OCI-LY3 (cell line): ENCODE measurements around the gene NR3C2.
A peak's percentile ranks its signal among the peaks of the same experiment; 100 is the strongest.

ENCODE experiments used
- H2AFZ ChIP-seq: fragments of 200-600, 300-600 bp; shearing (Covaris generic); 2 replicates; pipeline ENCODE4 v1.6.0; 2014; ENCODE audit warnings: antibody characterized with exemption, low read depth, low read length
- H3K27ac ChIP-seq: fragments of 200-600, 300-600 bp; sonication (generic); 2 replicates; pipeline ENCODE4 v1.5.1; 2014; ENCODE audit warnings: mild to moderate bottlenecking, low read length, moderate library complexity, mixed read lengths
- H3K27me3 ChIP-seq: fragments of 200-600, 300-600 bp; sonication (generic); 2 replicates; pipeline ENCODE4 v1.6.1; 2014; ENCODE audit warnings: low read depth, low read length, mixed read lengths
- H3K36me3 ChIP-seq: fragments of 200-600, 300-600 bp; sonication (generic); replicated peaks from 2 replicates; pipeline ENCODE3; 2014; ENCODE audit warnings: low read depth, low read length, mixed read lengths
- H3K4me1 ChIP-seq: fragments of 300-600, 200-600 bp; sonication (generic); 2 replicates; pipeline ENCODE4 v1.6.1; 2014; ENCODE audit warnings: low read length, mixed read lengths
- H3K4me2 ChIP-seq: fragments of 200-600, 300-600 bp; sonication (generic); 2 replicates; pipeline ENCODE4 v1.6.1; 2014; ENCODE audit warnings: low read length, mixed read lengths
- H3K4me3 ChIP-seq: fragments of 300-600, 200-600 bp; sonication (generic); 2 replicates; pipeline ENCODE4 v1.5.1; 2014; ENCODE audit warnings: antibody characterized with exemption, mild to moderate bottlenecking, low read length, moderate library complexity
- H3K79me2 ChIP-seq: fragments of 300-600, 200-600 bp; shearing (Covaris generic); 2 replicates; pipeline ENCODE4 v1.6.1; 2014; ENCODE audit warnings: mild to moderate bottlenecking, low read length, mixed read lengths
- H3K9ac ChIP-seq: fragments of 300-600, 200-600 bp; shearing (Covaris generic); 2 replicates; pipeline ENCODE4 v1.6.0; 2014; ENCODE audit warnings: mild to moderate bottlenecking, low read length, moderate library complexity
- H3K9me3 ChIP-seq: fragments of 200-600, 300-600 bp; shearing (Covaris generic); 2 replicates; pipeline ENCODE4 v1.6.1; 2014; ENCODE audit warnings: low read length, mixed read lengths; ENCODE audit not compliant: insufficient read depth
- H4K20me1 ChIP-seq: fragments of 200-600, 300-600 bp; sonication (generic); 2 replicates; pipeline ENCODE4 v1.6.1; 2016; ENCODE audit warnings: low read length, mixed read lengths; ENCODE audit not compliant: insufficient read depth
- EZH2phosphoT487 ChIP-seq: fragments of 200-600 bp; shearing (Covaris generic); IDR thresholded peaks from 2 replicates; pipeline ENCODE4 v1.6.1; 2018; ENCODE audit warnings: antibody characterized with exemption, mixed run types, low read depth
- TF ChIP-seq, protein P1 (sequence below): fragments of 200-600, 300-600 bp; sonication (generic); IDR thresholded peaks from 2 replicates; pipeline ENCODE4 v1.5.1; 2014; ENCODE audit warnings: antibody characterized with exemption, low read length, low read depth

NR3C2 gene

DNA sequence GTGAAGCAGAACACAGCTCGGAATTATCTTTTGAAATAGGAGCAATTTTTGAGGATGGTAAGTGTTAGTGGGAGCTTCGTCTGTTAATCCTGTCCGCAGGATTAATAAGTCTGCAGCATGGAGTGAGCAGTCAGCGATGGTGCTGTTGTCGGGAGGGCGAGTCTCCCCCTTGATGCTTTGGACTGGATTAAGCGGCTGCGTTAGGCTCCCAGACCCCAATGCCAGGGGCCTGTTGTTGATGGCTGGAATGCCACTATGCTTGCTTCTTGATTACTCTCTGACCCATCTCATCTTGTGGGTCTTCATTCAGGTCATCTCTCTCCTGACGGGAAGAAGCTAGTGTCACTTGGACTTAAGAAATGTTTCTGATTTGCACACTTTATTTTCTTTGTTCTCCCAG is 377.8 kb downstream of the NR3C2 start:
- Histone ChIP-seq H3K9ac (no peak overlapping the region), H3K27me3 (no peaks in the 10 kb centered on the region), H2AFZ (no peak overlapping the region), H3K9me3 (no peaks in the 10 kb centered on the region), H3K4me2 (no peak overlapping the region), H3K36me3 (no peaks in the 10 kb centered on the region), H4K20me1 (peaks cover 3% of the 10 kb centered on the region; the same call in 1 of the 2 replicates), H3K4me1 (peaks cover 17% of the 10 kb centered on the region), H3K4me3 (no peak overlapping the region), H3K27ac (no peak overlapping the region), H3K79me2 (no peaks in the 10 kb centered on the region)
- TF ChIP-seq EZH2phosphoT487: no peak
- TF ChIP-seq, protein P1, sequence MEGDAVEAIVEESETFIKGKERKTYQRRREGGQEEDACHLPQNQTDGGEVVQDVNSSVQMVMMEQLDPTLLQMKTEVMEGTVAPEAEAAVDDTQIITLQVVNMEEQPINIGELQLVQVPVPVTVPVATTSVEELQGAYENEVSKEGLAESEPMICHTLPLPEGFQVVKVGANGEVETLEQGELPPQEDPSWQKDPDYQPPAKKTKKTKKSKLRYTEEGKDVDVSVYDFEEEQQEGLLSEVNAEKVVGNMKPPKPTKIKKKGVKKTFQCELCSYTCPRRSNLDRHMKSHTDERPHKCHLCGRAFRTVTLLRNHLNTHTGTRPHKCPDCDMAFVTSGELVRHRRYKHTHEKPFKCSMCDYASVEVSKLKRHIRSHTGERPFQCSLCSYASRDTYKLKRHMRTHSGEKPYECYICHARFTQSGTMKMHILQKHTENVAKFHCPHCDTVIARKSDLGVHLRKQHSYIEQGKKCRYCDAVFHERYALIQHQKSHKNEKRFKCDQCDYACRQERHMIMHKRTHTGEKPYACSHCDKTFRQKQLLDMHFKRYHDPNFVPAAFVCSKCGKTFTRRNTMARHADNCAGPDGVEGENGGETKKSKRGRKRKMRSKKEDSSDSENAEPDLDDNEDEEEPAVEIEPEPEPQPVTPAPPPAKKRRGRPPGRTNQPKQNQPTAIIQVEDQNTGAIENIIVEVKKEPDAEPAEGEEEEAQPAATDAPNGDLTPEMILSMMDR: no peak

DNA sequence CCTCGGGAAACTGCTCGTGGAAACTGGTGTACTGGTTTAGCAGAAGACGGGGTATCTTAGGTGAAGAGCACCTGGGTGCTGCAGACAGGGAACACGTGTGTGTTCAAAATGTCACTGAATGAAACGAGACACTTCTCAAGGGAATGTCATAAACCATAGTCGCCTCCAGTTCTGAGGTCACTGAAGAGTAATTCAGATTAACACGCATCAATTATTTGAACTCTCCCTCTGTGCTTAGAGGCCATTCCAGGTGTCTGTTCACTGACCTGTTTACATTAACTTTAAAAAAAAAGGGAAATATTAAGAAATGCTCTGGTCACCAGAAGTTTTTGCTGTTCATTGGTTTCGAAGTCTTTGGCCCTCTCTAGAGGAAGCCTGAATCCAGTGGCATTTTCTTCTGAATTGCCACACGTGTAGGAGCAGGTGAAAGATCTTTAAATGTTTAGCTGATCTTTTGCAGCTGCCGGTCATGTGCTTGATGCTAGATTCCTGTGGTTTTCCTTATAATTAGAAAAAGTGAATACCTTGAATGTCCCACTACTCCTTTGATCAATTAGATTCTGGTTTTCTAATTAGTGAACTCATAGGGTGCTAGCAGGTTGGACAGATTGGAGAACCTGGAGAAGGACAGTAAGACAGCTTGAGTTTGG is 379.8 kb downstream of the NR3C2 start:
- Histone ChIP-seq H3K4me2 (no peak overlapping the region), H3K79me2 (no peaks in the 10 kb centered on the region), H3K9ac (no peak overlapping the region), H3K27me3 (no peaks in the 10 kb centered on the region), H2AFZ (no peak overlapping the region), H3K27ac (no peak overlapping the region), H3K4me3 (no peak overlapping the region), H3K9me3 (no peaks in the 10 kb centered on the region), H3K36me3 (no peaks in the 10 kb centered on the region), H3K4me1 (peaks cover 38% of the 10 kb centered on the region), H4K20me1 (peaks cover 8% of the 10 kb centered on the region; the same call in 1 of the 2 replicates)
- no peak for TF ChIP-seq EZH2phosphoT487
- TF ChIP-seq, protein P1: no peak

DNA sequence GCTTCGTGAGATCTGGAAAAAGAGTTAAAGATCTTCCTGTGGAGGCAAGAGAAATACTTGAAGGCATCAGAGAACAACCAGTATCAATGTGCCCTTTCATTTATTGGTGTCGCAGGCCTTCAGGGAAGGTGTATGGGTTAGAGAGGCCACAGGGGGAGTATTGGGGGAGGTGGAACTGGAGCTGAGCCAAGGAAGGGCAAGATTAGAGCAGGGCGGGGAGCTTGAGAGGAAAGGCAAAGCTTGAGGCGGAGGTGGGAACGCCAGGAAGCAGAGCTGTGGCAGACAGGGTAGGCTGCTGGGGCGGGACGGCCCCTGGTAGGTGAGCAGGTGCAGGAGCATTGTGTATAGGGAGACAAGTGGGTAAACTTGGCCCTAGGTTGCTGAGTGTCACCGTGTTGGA is 380.4 kb downstream of the NR3C2 start:
- Histone ChIP-seq H3K4me2 (no peak overlapping the region), H3K79me2 (no peaks in the 10 kb centered on the region), H4K20me1 (peaks cover 11% of the 10 kb centered on the region; the same call in 1 of the 2 replicates), H3K27me3 (no peaks in the 10 kb centered on the region), H2AFZ (no peak overlapping the region), H3K36me3 (no peaks in the 10 kb centered on the region), H3K27ac (no peak overlapping the region), H3K9ac (no peak overlapping the region), H3K4me3 (no peak overlapping the region), H3K9me3 (no peaks in the 10 kb centered on the region), H3K4me1 (peaks cover 44% of the 10 kb centered on the region)
- TF ChIP-seq, protein P1: no peak
- TF ChIP-seq EZH2phosphoT487: no peak

DNA sequence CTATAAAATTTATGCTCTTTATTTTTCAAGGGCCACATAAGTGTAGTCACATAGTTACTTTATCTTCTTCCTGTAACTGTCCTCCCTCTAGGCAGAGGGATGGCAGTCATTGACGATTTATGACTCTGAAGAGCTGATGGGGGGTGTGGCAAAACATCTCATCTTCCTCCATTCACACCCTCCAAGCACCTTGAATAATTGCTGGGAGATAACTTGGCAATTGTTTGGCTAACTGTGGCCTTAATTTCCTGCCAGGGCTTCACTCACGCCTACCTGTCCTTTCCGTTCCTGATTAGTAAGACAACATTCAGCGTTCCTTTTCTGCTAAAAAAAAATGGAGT is 381.1 kb downstream of the NR3C2 start:
- Histone ChIP-seq H4K20me1 (peaks cover 11% of the 10 kb centered on the region; the same call in 1 of the 2 replicates), H3K27ac (no peak overlapping the region), H3K4me1 (peaks cover 51% of the 10 kb centered on the region), H3K79me2 (no peaks in the 10 kb centered on the region), H2AFZ (no peak overlapping the region), H3K27me3 (no peaks in the 10 kb centered on the region), H3K36me3 (no peaks in the 10 kb centered on the region), H3K9me3 (no peaks in the 10 kb centered on the region), H3K9ac (no peak overlapping the region), H3K4me3 (peak overlapping the region; percentile 10), H3K4me2 (peak overlapping the region; percentile 72)
- TF ChIP-seq EZH2phosphoT487: no peak
- TF ChIP-seq, protein P1: no peak
